ENCODE measurements around the gene ESPNL. TPM values are rescaled to one million over a fixed set of nuclear protein-coding genes. Genes with fewer than 3 reads are reported as not detected.

The ESPNL gene
- total and polyA plus RNA-seq, 2 of the 4 experiments (the other 2 are of a cell fraction), result 2.0 TPM

GRCh38 chr2:238083919-238084318, 16.2 kb upstream of the ESPNL start:
- no peak overlapping the region for H2AK9ac ChIP-seq (replicated peaks; ENCODE audit: low read depth, low read length, poor library complexity)
- no peaks in the 10 kb centered on the region; the same call in 1 of the 2 replicates for H4K20me1 ChIP-seq (ENCODE audit: insufficient read depth, low read length)
- WGBS, 2 experiments (ENCODE audit: extremely low coverage in 2 of 2, insufficient read length in 1 of 2), result 100% methylated on average over 3 of the region's 5 CpGs; no CpG with 5 or more reads in 1 of the 2 experiments
- no peak overlapping the region for H4K8ac ChIP-seq (ENCODE audit: low read depth in 2 of 2, low read length in 2 of 2)
- H3K4ac ChIP-seq (ENCODE audit: low read depth, low read length), result no peak overlapping the region
- H3K36me3 ChIP-seq (ENCODE audit: control insufficient read depth, insufficient read depth, low read length), result peaks cover 32% of the 10 kb centered on the region
- H3K56ac ChIP-seq (ENCODE audit: extremely low read depth, insufficient read depth, low read length), result no peak overlapping the region
- ATAC-seq (ENCODE audit: low read depth) (no peak), DNase-seq (no peak)
- no peak overlapping the region for H3K14ac ChIP-seq (replicated peaks; ENCODE audit: low read depth, low read length)
- no peak overlapping the region for H4K5ac ChIP-seq (ENCODE audit: low read depth, low read length)
- CTCF ChIA-PET, result interaction anchor here (0.6 kb wide), 1 partner anchor 134 kb away, joined by 3 read pairs; no protein-coding TSS in a partner anchor
- in situ Hi-C loops (cut with MboI; ENCODE audit: low sequenced_read_pairs), result no loop called here
- H2BK15ac ChIP-seq (ENCODE audit: low read depth, low read length), result no peak overlapping the region
- TF ChIP-seq SMC3 (IDR thresholded peaks at IDR 0.05; ENCODE audit: low read depth, low read length) (no peak), MAFK (IDR thresholded peaks at IDR 0.05; ENCODE audit: low read depth, low read length) (no peak), MXI1 (IDR thresholded peaks at IDR 0.05; ENCODE audit: borderline replicate concordance, low read depth, low read length) (no peak), CHD1 (IDR thresholded peaks at IDR 0.05; ENCODE audit: low read depth, low read length) (no peak), RAD21 (IDR thresholded peaks at IDR 0.05; ENCODE audit: low read length) (no peak), MAZ (IDR thresholded peaks at IDR 0.05; ENCODE audit: borderline replicate concordance, low read depth, low read length) (no peak), NFE2L2 (IDR thresholded peaks at IDR 0.05; ENCODE audit: low read depth, low read length) (no peak), FOS (IDR thresholded peaks at IDR 0.05; ENCODE audit: low read depth, low read length) (no peak), CEBPB (IDR thresholded peaks at IDR 0.05; ENCODE audit: low read depth, low read length) (no peak), BHLHE40 (IDR thresholded peaks at IDR 0.05; ENCODE audit: low read depth, low read length) (no peak), RFX5 (IDR thresholded peaks at IDR 0.05; ENCODE audit: low read depth, low read length) (no peak), POLR2A (IDR thresholded peaks at IDR 0.05; ENCODE audit: low read depth, low read length) (no peak), RCOR1 (IDR thresholded peaks at IDR 0.05; ENCODE audit: insufficient replicate concordance, low read length) (no peak)
- TF ChIP-seq, protein P1, sequence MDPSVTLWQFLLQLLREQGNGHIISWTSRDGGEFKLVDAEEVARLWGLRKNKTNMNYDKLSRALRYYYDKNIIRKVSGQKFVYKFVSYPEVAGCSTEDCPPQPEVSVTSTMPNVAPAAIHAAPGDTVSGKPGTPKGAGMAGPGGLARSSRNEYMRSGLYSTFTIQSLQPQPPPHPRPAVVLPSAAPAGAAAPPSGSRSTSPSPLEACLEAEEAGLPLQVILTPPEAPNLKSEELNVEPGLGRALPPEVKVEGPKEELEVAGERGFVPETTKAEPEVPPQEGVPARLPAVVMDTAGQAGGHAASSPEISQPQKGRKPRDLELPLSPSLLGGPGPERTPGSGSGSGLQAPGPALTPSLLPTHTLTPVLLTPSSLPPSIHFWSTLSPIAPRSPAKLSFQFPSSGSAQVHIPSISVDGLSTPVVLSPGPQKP (IDR thresholded peaks at IDR 0.05; ENCODE audit: borderline replicate concordance, low read depth, low read length), result no peak
- TF ChIP-seq, protein P2, sequence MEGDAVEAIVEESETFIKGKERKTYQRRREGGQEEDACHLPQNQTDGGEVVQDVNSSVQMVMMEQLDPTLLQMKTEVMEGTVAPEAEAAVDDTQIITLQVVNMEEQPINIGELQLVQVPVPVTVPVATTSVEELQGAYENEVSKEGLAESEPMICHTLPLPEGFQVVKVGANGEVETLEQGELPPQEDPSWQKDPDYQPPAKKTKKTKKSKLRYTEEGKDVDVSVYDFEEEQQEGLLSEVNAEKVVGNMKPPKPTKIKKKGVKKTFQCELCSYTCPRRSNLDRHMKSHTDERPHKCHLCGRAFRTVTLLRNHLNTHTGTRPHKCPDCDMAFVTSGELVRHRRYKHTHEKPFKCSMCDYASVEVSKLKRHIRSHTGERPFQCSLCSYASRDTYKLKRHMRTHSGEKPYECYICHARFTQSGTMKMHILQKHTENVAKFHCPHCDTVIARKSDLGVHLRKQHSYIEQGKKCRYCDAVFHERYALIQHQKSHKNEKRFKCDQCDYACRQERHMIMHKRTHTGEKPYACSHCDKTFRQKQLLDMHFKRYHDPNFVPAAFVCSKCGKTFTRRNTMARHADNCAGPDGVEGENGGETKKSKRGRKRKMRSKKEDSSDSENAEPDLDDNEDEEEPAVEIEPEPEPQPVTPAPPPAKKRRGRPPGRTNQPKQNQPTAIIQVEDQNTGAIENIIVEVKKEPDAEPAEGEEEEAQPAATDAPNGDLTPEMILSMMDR (conservative IDR thresholded peaks at IDR 0.05; ENCODE audit: low read depth, low read length), result no peak
- TF ChIP-seq, protein P3, sequence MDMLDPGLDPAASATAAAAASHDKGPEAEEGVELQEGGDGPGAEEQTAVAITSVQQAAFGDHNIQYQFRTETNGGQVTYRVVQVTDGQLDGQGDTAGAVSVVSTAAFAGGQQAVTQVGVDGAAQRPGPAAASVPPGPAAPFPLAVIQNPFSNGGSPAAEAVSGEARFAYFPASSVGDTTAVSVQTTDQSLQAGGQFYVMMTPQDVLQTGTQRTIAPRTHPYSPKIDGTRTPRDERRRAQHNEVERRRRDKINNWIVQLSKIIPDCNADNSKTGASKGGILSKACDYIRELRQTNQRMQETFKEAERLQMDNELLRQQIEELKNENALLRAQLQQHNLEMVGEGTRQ (IDR thresholded peaks at IDR 0.05; ENCODE audit: low read depth, low read length), result no peak
- H2BK5ac ChIP-seq (ENCODE audit: low read depth, low read length, poor library complexity, severe bottlenecking), result no peak overlapping the region
- peaks cover 3% of the 10 kb centered on the region for H3K9me1 ChIP-seq (ENCODE audit: insufficient read depth, low read length)
- H3K4me2 ChIP-seq (ENCODE audit: low read depth, low read length), result no peak overlapping the region
- no peaks in the 10 kb centered on the region for H3K27me3 ChIP-seq (ENCODE audit: control insufficient read depth, insufficient read depth, low read length)
- H3K79me1 ChIP-seq (ENCODE audit: low read depth in 1 of 2, low read length in 2 of 2), result no peaks in the 10 kb centered on the region
- no peak overlapping the region for H2BK120ac ChIP-seq (ENCODE audit: low read depth, low read length)
- intact Hi-C loops (cut with micrococcal nuclease), result no loop called here
- dilution Hi-C loops (cut with HindIII; ENCODE audit: low sequenced_read_pairs, unreplicated experiment), result no loop called here
- no peak overlapping the region for H2AK5ac ChIP-seq (ENCODE audit: low read depth, low read length)
- no peak overlapping the region for H3K27ac ChIP-seq (ENCODE audit: insufficient read depth, low read length)
- H2AFZ ChIP-seq (replicated peaks; ENCODE audit: low read length, poor library complexity), result no peak overlapping the region
- POLR2A ChIA-PET (ENCODE audit: unreplicated experiment), result no interaction called here
- H2BK20ac ChIP-seq (ENCODE audit: low read depth, low read length), result no peak overlapping the region
- H3K18ac ChIP-seq (ENCODE audit: low read depth, low read length), result no peak overlapping the region
- no peak overlapping the region for H3K9ac ChIP-seq (ENCODE audit: low read depth, low read length)
- no peaks in the 10 kb centered on the region for H3K4me1 ChIP-seq (ENCODE audit: control insufficient read depth, insufficient read depth, low read length)
- no peak overlapping the region for H3K4me3 ChIP-seq (ENCODE audit: insufficient read depth, low read depth, low read length)
- no peak overlapping the region for H4K91ac ChIP-seq (ENCODE audit: insufficient read depth, low read depth, low read length)
- H3K23ac ChIP-seq (ENCODE audit: low read depth, low read length), result no peak overlapping the region
- no TSS peak for BruUV-seq (replicated peaks)
- peaks cover 3% of the 10 kb centered on the region; the same call in 1 of the 2 replicates for H3K9me3 ChIP-seq (ENCODE audit: control insufficient read depth, insufficient read depth, low read length)

All from IMR-90 (cell line).